Right lobe of liver (tissue), 6 donors: ENCODE results near the gene SCGB1C2. TPM values are rescaled to one million over a fixed set of nuclear protein-coding genes. Genes with fewer than 3 reads are reported as not detected.

Experiments used
- ATAC-seq, 4 donors: fragments of 200-7000 bp; cut with Tn5 transposase; one replicate each; pipeline ENCODE4 v1.9.1; 2020; ENCODE audit warnings: mild to moderate bottlenecking in 4 of 4, moderate library complexity in 4 of 4
- DNase-seq, 3 donors: peaks; one replicate each; pipeline ENCODE4 v3.0.0-alpha.2; 2020
- H3K27ac ChIP-seq, 3 donors: fragments of 200-600 bp; one replicate each; pipeline ENCODE4 v1.8.0; 2022
- H3K27me3 ChIP-seq, 2 donors: fragments of 200-600 bp; one replicate each; pipeline ENCODE4 v1.8.0; 2022
- H3K36me3 ChIP-seq, 4 donors: fragments of 200-600 bp; sonication (generic) in 1 of 4; one replicate each; pipeline versions ENCODE4 v1.5.1 to v1.8.0; 2017 to 2022; ENCODE audit warnings: control low read depth in 1 of 4
- H3K4me1 ChIP-seq, 4 donors: fragments of 200-600 bp; sonication (generic) in 1 of 4; one replicate each; pipeline versions ENCODE4 v1.5.1 to v1.8.0; 2017 to 2022; ENCODE audit warnings: control low read depth in 1 of 4
- H3K4me3 ChIP-seq, 3 donors: fragments of 200-600 bp; one replicate each; pipeline ENCODE4 v1.8.0; 2022
- H3K9me3 ChIP-seq, 4 donors: fragments of 200-600 bp; sonication (generic) in 1 of 4; one replicate each; pipeline versions ENCODE4 v1.5.1 to v1.8.0; 2017 to 2022; ENCODE audit warnings: control low read depth in 1 of 4
- POLR2A ChIP-seq: fragments of 450-650 bp; IDR thresholded peaks from one replicate; pipeline ENCODE4 v1.6.1; 2017; ENCODE audit warnings: antibody characterized with exemption, mild to moderate bottlenecking
- WGBS: methylation state at CpG from one replicate; pipeline ENCODE4 v1.1.6; 2018; ENCODE audit warnings: low coverage, low lambda C conversion rate; ENCODE audit not compliant: insufficient coverage; ENCODE audit errors: missing lambda C conversion rate; 5-methylcytosine and 5-hydroxymethylcytosine counted together
- intact Hi-C, 2 donors: fragments of 100-400 bp; cut with DNase I; formaldehyde crosslinking; loops; one replicate each; pipeline versions ENCODE4 v1.11.2 to v1.14.1; 2022
- total RNA-seq, 6 experiments: library from RNA; depleted of rRNA in 2 of 6; stranded (reverse); fragments of >200 nt in 2 of 6; fragmentation: NEBNext Ultra II Directional in 3 of 6; extraction: Animal tissue kit (Norgen Biotek cat#: 25700) in 3 of 6; gene quantifications; one replicate each; pipeline versions ENCODE4 v1.1.0 to v1.2.4, GENCODE V29; 2016 to 2023
- TF ChIP-seq, protein P1 (sequence below), 4 donors: fragments of 200-600 bp in 3 of 4; fragments of 450-650 bp in 1 of 4; IDR thresholded peaks; one replicate each; pipeline versions ENCODE4 v1.5.1 to v1.8.0; 2016 to 2022; ENCODE audit warnings: antibody characterized with exemption in 4 of 4, mild to moderate bottlenecking in 2 of 4
- donor health status: DM: no; HTN: yes; CAD: no.
- donor health status: DM: no; HTN: no; CAD: no.
- donor health status: DM: no; HTN: no; CAD: no.
- donor health status: DM: no; HTN: yes; CAD: no.
- donor health status: DM: no; HTN: yes; CAD: no.

The SCGB1C2 gene
- total RNA-seq, 6 experiments from 2014 or later: not detected

- intact Hi-C loops: no loop called here
- Histone ChIP-seq H3K27ac (no peak overlapping the region), H3K36me3 (no peaks in the 10 kb centered on the region), H3K9me3 (no peaks in the 10 kb centered on the region), H3K27me3 (no peaks in the 10 kb centered on the region), H3K4me1 (no peaks in the 10 kb centered on the region), H3K4me3 (no peak overlapping the region)
- TF ChIP-seq, protein P1, sequence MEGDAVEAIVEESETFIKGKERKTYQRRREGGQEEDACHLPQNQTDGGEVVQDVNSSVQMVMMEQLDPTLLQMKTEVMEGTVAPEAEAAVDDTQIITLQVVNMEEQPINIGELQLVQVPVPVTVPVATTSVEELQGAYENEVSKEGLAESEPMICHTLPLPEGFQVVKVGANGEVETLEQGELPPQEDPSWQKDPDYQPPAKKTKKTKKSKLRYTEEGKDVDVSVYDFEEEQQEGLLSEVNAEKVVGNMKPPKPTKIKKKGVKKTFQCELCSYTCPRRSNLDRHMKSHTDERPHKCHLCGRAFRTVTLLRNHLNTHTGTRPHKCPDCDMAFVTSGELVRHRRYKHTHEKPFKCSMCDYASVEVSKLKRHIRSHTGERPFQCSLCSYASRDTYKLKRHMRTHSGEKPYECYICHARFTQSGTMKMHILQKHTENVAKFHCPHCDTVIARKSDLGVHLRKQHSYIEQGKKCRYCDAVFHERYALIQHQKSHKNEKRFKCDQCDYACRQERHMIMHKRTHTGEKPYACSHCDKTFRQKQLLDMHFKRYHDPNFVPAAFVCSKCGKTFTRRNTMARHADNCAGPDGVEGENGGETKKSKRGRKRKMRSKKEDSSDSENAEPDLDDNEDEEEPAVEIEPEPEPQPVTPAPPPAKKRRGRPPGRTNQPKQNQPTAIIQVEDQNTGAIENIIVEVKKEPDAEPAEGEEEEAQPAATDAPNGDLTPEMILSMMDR (IDR thresholded peaks at IDR 0.05): peak; percentile 91 to 96 (median 94)
- no peak for TF ChIP-seq POLR2A
- under 1% methylated on average over 12 of the region's 44 CpGs for WGBS
- ATAC-seq (peak; percentile 95 to 99 (median 97)), DNase-seq (peak; percentile 87 to 89 (median 87))
These were observed 6.5 kb downstream of the SCGB1C2 start for GRCh38 chr17:143785-144281.

GRCh38 chr17:144936-145670 lies 7.7 kb downstream of the SCGB1C2 start:
- H3K9me3 ChIP-seq: no peaks in the 10 kb centered on the region
- WGBS: 80% methylated on average over 5 of the region's 7 CpGs
- intact Hi-C loops: no loop called here
- H3K4me1 ChIP-seq: no peaks in the 10 kb centered on the region
- ATAC-seq (no peak), DNase-seq (peak in 2 of 3 donors; percentile 38 to 39)
- no peak overlapping the region for H3K4me3 ChIP-seq
- H3K36me3 ChIP-seq: no peaks in the 10 kb centered on the region
- TF ChIP-seq, protein P1 (IDR thresholded peaks at IDR 0.05): no peak
- TF ChIP-seq POLR2A: no peak
- H3K27me3 ChIP-seq: no peaks in the 10 kb centered on the region
- H3K27ac ChIP-seq: no peak overlapping the region

DNA sequence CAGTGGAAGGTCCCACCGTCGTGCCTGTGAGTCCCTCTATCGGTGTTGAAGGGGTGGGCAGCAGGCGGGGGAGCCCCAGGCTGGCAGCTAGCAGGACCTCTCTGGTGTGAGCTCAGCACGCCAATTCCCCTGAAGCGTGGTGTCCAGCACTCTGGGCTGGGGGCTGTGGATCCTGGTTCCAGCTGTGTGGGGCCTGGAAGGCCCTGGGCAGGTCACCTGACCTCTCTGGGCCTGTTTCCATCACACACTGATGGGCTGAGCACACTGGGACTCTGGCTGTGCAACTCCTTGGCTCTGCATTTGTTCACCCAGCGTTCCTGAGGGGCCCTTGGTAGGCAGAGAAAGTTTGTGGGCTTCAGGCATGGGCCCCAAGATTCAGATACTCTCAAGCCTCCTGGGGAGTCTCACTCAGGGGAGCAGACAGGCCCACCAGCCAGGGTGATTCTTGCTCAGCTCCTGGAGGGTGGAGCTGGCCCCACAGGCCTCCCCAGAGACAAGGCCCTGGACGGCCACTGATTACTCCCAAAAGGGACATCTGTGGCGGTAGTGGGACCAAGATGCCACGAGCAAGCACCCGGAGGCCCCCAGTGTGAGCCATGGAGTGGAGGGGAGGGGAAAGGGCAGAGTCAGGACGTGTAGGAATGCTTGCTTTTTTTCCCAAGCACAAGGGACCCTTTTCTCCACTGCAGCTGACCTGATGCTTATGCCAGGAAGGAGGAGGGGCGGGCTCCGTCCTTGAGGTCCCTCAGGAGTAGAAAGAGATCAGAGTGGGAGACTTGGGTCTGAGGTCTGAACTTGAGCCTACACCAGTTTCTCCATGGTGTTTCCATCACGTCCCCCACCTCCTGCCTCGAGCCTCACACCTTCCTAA lies 8.5 kb downstream of the SCGB1C2 start:
- DNase-seq (peak; percentile 19 to 54 (median 44)), ATAC-seq (peak in 2 of 4 donors; percentile 3 to 36)
- H3K9me3 ChIP-seq: no peaks in the 10 kb centered on the region
- TF ChIP-seq, protein P1 (IDR thresholded peaks at IDR 0.05): no peak
- TF ChIP-seq POLR2A: no peak
- intact Hi-C loops: no loop called here
- H3K4me3 ChIP-seq: no peak overlapping the region
- no peaks in the 10 kb centered on the region for H3K27me3 ChIP-seq
- no peaks in the 10 kb centered on the region for H3K36me3 ChIP-seq
- 88% methylated on average over 6 of the region's 16 CpGs for WGBS
- H3K27ac ChIP-seq: no peak overlapping the region
- H3K4me1 ChIP-seq: no peaks in the 10 kb centered on the region

DNA sequence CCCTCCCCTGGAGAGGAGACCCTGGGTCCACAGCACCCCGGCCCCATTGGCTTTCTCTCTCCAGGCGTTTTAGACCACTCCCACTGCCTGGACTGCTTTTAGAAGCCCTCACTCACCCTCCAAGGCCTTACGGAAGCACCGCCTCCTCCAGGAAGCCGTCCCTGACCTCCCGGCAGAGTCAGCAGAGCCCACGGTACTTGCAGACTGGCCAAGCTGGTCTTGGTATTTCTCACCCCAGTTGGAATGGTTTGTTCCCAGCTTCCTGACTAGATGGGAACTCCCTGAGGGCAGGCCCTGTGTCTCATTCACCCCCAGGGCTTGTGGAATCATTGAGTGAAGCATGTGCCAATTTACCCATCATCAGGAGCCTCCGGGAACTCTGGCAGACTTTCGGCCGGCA lies 9.2 kb downstream of the SCGB1C2 start:
- ATAC-seq (no peak), DNase-seq (peak in 1 of 3 donors; percentile 21)
- no peak overlapping the region for H3K27ac ChIP-seq
- no peaks in the 10 kb centered on the region for H3K36me3 ChIP-seq
- no peak overlapping the region for H3K4me3 ChIP-seq
- no peaks in the 10 kb centered on the region for H3K27me3 ChIP-seq
- peaks cover 0 to 5% (median 0%) of the 10 kb centered on the region in 4 donors for H3K4me1 ChIP-seq
- intact Hi-C loops: no loop called here
- H3K9me3 ChIP-seq: no peaks in the 10 kb centered on the region
- TF ChIP-seq POLR2A: no peak
- TF ChIP-seq, protein P1 (IDR thresholded peaks at IDR 0.05): no peak
- 89% methylated on average over 7 of the region's 10 CpGs for WGBS
